ENCODE data around the gene SIRT3.

The SIRT3 gene

DNA sequence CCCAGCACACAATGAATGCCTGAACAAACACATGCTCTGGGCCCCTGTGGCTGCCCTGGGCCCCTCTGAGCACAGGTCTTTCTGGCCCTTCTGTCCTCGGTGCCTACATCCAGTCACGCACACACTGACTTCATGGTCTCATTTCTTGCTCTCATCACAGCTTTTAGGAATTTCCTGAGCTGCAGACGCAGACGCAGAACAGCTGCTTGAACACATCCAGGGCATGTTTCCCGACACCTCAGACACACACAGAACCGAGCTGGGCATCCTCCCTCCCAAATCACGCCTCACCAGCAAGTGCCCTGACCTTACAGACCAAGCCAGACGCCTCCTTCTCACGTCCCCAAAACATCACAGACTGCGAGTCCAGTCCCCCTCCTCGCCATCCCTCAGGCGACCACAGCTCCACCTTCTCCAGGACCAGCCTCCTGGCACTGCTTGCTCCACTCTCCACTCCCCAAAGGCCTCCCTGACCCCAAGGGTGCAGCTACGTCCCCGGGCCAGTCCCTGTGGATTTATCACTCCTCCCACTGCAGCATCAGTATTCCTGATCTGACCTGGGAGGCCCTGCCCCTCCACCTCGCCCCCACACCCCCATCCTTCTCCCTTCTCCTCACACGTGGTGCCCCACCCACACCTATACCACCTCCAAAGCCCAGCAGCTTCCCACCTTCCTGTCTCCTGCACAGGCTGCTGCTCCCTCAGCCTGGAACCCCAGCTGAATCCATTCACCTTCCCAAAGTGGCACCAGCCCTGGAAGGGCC is 12.9 kb downstream of the SIRT3 start:
- no peak for ATAC-seq
- no peak for TF ChIP-seq ZNF565 (CRISPR knock-in tag; conservative IDR thresholded peaks at IDR 0.05; ENCODE audit: low read depth)
- no peak for TF ChIP-seq PPARA (CRISPR knock-in tag; IDR thresholded peaks at IDR 0.05; ENCODE audit: borderline replicate concordance)
- TF ChIP-seq SNAI2 (CRISPR knock-in tag; IDR thresholded peaks at IDR 0.05) = no peak
- TF ChIP-seq, protein P1, sequence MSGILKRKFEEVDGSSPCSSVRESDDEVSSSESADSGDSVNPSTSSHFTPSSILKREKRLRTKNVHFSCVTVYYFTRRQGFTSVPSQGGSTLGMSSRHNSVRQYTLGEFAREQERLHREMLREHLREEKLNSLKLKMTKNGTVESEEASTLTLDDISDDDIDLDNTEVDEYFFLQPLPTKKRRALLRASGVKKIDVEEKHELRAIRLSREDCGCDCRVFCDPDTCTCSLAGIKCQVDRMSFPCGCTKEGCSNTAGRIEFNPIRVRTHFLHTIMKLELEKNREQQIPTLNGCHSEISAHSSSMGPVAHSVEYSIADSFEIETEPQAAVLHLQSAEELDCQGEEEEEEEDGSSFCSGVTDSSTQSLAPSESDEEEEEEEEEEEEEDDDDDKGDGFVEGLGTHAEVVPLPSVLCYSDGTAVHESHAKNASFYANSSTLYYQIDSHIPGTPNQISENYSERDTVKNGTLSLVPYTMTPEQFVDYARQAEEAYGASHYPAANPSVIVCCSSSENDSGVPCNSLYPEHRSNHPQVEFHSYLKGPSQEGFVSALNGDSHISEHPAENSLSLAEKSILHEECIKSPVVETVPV (CRISPR knock-in tag; IDR thresholded peaks at IDR 0.05) = no peak
- no peak for TF ChIP-seq ZC3H10 (CRISPR knock-in tag; IDR thresholded peaks at IDR 0.05)
- no peak for TF ChIP-seq CSDC2 (CRISPR knock-in tag; IDR thresholded peaks at IDR 0.05)
- TF ChIP-seq ZFP3 (CRISPR knock-in tag; IDR thresholded peaks at IDR 0.05) = no peak
- no peak for TF ChIP-seq OSR1 (CRISPR knock-in tag; IDR thresholded peaks at IDR 0.05)
- TF ChIP-seq TCF4 (CRISPR knock-in tag; IDR thresholded peaks at IDR 0.05; ENCODE audit: borderline replicate concordance) = no peak
- no peak for TF ChIP-seq ZNF70 (CRISPR knock-in tag; IDR thresholded peaks at IDR 0.05)
- no peak for TF ChIP-seq TSHZ2 (CRISPR knock-in tag; IDR thresholded peaks at IDR 0.05)
- TF ChIP-seq ZNF8 (CRISPR knock-in tag; IDR thresholded peaks at IDR 0.05) = no peak
- no peak for TF ChIP-seq RARB (CRISPR knock-in tag; IDR thresholded peaks at IDR 0.05)
- TF ChIP-seq GLIS3 (CRISPR knock-in tag; IDR thresholded peaks at IDR 0.05) = no peak
- TF ChIP-seq TOX (CRISPR knock-in tag; IDR thresholded peaks at IDR 0.05; ENCODE audit: borderline replicate concordance) = no peak
- TF ChIP-seq, protein P2, sequence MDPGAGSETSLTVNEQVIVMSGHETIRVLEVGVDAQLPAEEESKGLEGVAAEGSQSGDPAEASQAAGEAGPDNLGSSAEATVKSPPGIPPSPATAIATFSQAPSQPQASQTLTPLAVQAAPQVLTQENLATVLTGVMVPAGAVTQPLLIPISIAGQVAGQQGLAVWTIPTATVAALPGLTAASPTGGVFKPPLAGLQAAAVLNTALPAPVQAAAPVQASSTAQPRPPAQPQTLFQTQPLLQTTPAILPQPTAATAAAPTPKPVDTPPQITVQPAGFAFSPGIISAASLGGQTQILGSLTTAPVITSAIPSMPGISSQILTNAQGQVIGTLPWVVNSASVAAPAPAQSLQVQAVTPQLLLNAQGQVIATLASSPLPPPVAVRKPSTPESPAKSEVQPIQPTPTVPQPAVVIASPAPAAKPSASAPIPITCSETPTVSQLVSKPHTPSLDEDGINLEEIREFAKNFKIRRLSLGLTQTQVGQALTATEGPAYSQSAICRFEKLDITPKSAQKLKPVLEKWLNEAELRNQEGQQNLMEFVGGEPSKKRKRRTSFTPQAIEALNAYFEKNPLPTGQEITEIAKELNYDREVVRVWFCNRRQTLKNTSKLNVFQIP (CRISPR knock-in tag; IDR thresholded peaks at IDR 0.05; ENCODE audit: borderline replicate concordance, low read depth) = no peak
- TF ChIP-seq, protein P3, sequence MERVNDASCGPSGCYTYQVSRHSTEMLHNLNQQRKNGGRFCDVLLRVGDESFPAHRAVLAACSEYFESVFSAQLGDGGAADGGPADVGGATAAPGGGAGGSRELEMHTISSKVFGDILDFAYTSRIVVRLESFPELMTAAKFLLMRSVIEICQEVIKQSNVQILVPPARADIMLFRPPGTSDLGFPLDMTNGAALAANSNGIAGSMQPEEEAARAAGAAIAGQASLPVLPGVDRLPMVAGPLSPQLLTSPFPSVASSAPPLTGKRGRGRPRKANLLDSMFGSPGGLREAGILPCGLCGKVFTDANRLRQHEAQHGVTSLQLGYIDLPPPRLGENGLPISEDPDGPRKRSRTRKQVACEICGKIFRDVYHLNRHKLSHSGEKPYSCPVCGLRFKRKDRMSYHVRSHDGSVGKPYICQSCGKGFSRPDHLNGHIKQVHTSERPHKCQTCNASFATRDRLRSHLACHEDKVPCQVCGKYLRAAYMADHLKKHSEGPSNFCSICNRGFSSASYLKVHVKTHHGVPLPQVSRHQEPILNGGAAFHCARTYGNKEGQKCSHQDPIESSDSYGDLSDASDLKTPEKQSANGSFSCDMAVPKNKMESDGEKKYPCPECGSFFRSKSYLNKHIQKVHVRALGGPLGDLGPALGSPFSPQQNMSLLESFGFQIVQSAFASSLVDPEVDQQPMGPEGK (CRISPR knock-in tag; IDR thresholded peaks at IDR 0.05; ENCODE audit: borderline replicate concordance) = no peak
- TF ChIP-seq ESRRG (CRISPR knock-in tag; IDR thresholded peaks at IDR 0.05) = no peak
- no peak for TF ChIP-seq CREB5 (CRISPR knock-in tag; IDR thresholded peaks at IDR 0.05; ENCODE audit: low read depth)

GRCh38 chr11:221998-222789 is 13.9 kb downstream of the SIRT3 start:
- TF ChIP-seq BACH2 (CRISPR knock-in tag; IDR thresholded peaks at IDR 0.05; ENCODE audit: borderline replicate concordance) = no peak
- TF ChIP-seq CSDC2 (CRISPR knock-in tag; IDR thresholded peaks at IDR 0.05) = no peak
- ATAC-seq = no peak

DNA sequence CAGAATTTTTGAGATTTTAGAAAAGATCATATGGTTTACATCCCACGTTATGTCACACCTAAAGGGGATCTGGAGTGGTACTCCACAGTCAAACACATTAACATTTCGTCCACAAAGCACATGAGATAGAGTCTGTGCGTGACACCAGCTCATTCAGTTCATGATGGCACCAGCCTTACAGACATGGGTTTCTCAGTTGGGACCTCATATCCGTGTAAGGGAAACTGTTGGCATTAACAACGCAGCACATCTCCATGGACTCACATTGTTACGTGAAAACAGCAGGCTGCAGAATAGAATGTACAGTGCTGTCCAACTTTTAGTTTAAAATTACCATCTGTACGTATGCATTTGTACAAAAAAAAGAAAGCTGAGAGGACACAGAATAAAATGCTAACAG is 14.6 kb downstream of the SIRT3 start:
- ATAC-seq = no peak
- no peak for TF ChIP-seq SNAI2 (CRISPR knock-in tag; IDR thresholded peaks at IDR 0.05)
- no peak for TF ChIP-seq ZNF70 (CRISPR knock-in tag; IDR thresholded peaks at IDR 0.05)
- no peak for TF ChIP-seq RARB (CRISPR knock-in tag; IDR thresholded peaks at IDR 0.05)
- TF ChIP-seq ZNF8 (CRISPR knock-in tag; IDR thresholded peaks at IDR 0.05) = no peak
- no peak for TF ChIP-seq ZFP30 (CRISPR knock-in tag; IDR thresholded peaks at IDR 0.05)
- no peak for TF ChIP-seq ZNF565 (CRISPR knock-in tag; conservative IDR thresholded peaks at IDR 0.05; ENCODE audit: low read depth)
- TF ChIP-seq CREB5 (CRISPR knock-in tag; IDR thresholded peaks at IDR 0.05; ENCODE audit: low read depth) = no peak
- TF ChIP-seq TOX (CRISPR knock-in tag; IDR thresholded peaks at IDR 0.05; ENCODE audit: borderline replicate concordance) = no peak
- TF ChIP-seq, protein P3 (CRISPR knock-in tag; IDR thresholded peaks at IDR 0.05; ENCODE audit: borderline replicate concordance) = no peak
- TF ChIP-seq CSDC2 (CRISPR knock-in tag; IDR thresholded peaks at IDR 0.05) = no peak
- TF ChIP-seq ARNTL (CRISPR knock-in tag; IDR thresholded peaks at IDR 0.05; ENCODE audit: borderline replicate concordance, low read depth) = no peak
- TF ChIP-seq GLIS3 (CRISPR knock-in tag; IDR thresholded peaks at IDR 0.05) = no peak
- no peak for TF ChIP-seq ZFP3 (CRISPR knock-in tag; IDR thresholded peaks at IDR 0.05)
- TF ChIP-seq PPARA (CRISPR knock-in tag; IDR thresholded peaks at IDR 0.05; ENCODE audit: borderline replicate concordance) = no peak

All from SK-N-SH treated with all-trans-retinoic acid at 6 μM for 48 hours (cell line).